OCI-LY3 (cell line): ENCODE measurements around the gene ACLY.
A peak's percentile ranks its signal among the peaks of the same experiment; 100 is the strongest.

Source experiments
- H2AFZ ChIP-seq: fragments of 200-600, 300-600 bp; shearing (Covaris generic); 2 replicates; pipeline ENCODE4 v1.6.0; 2014; ENCODE audit warnings: antibody characterized with exemption, low read depth, low read length
- H3K27ac ChIP-seq: fragments of 200-600, 300-600 bp; sonication (generic); 2 replicates; pipeline ENCODE4 v1.5.1; 2014; ENCODE audit warnings: mild to moderate bottlenecking, low read length, moderate library complexity, mixed read lengths
- H3K27me3 ChIP-seq: fragments of 200-600, 300-600 bp; sonication (generic); 2 replicates; pipeline ENCODE4 v1.6.1; 2014; ENCODE audit warnings: low read depth, low read length, mixed read lengths
- H3K36me3 ChIP-seq: fragments of 200-600, 300-600 bp; sonication (generic); replicated peaks from 2 replicates; pipeline ENCODE3; 2014; ENCODE audit warnings: low read depth, low read length, mixed read lengths
- H3K4me1 ChIP-seq: fragments of 300-600, 200-600 bp; sonication (generic); 2 replicates; pipeline ENCODE4 v1.6.1; 2014; ENCODE audit warnings: low read length, mixed read lengths
- H3K4me2 ChIP-seq: fragments of 200-600, 300-600 bp; sonication (generic); 2 replicates; pipeline ENCODE4 v1.6.1; 2014; ENCODE audit warnings: low read length, mixed read lengths
- H3K4me3 ChIP-seq: fragments of 300-600, 200-600 bp; sonication (generic); 2 replicates; pipeline ENCODE4 v1.5.1; 2014; ENCODE audit warnings: antibody characterized with exemption, mild to moderate bottlenecking, low read length, moderate library complexity
- H3K79me2 ChIP-seq: fragments of 300-600, 200-600 bp; shearing (Covaris generic); 2 replicates; pipeline ENCODE4 v1.6.1; 2014; ENCODE audit warnings: mild to moderate bottlenecking, low read length, mixed read lengths
- H3K9ac ChIP-seq: fragments of 300-600, 200-600 bp; shearing (Covaris generic); 2 replicates; pipeline ENCODE4 v1.6.0; 2014; ENCODE audit warnings: mild to moderate bottlenecking, low read length, moderate library complexity
- H3K9me3 ChIP-seq: fragments of 200-600, 300-600 bp; shearing (Covaris generic); 2 replicates; pipeline ENCODE4 v1.6.1; 2014; ENCODE audit warnings: low read length, mixed read lengths; ENCODE audit not compliant: insufficient read depth
- H4K20me1 ChIP-seq: fragments of 200-600, 300-600 bp; sonication (generic); 2 replicates; pipeline ENCODE4 v1.6.1; 2016; ENCODE audit warnings: low read length, mixed read lengths; ENCODE audit not compliant: insufficient read depth
- EZH2phosphoT487 ChIP-seq: fragments of 200-600 bp; shearing (Covaris generic); IDR thresholded peaks from 2 replicates; pipeline ENCODE4 v1.6.1; 2018; ENCODE audit warnings: antibody characterized with exemption, mixed run types, low read depth
- TF ChIP-seq, protein P1 (sequence below): fragments of 200-600, 300-600 bp; sonication (generic); IDR thresholded peaks from 2 replicates; pipeline ENCODE4 v1.5.1; 2014; ENCODE audit warnings: antibody characterized with exemption, low read length, low read depth

ACLY gene

DNA sequence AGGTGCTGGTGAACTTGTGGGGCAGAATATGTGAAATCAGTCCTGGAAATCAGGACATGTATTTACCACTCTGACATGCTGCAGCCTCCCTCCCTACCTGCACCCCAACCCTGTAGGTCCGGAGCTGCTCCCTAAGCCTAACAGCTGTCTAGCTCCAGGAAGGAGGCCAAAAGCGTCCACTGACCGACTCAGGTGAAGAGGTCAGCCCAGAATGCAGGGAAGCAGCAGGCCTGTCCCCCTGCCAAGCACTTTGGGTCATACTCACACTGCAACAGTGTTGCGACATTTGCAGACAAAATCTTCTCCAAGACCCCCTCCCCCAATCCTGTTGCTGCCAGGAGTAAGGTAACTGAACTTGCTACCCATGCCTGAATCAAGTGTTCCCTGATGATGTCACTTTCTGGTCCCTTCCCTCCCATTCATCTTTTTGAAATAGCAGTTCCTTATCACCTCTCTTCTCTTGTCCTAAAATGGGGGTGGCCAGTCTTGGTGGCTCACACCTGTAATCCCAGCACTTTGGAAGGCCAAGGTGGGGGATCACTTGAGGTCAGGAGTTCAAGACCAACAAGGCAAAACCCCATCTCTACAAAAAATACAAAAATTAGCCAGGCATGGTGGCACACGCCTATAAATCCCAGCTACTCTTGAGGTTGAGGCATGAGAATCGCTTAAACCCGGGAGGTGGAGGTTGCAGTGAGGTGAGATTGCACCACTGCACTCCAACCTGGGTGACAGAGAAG is 1.3 kb upstream of the ACLY start:
- Histone ChIP-seq H3K9me3 (no peaks in the 10 kb centered on the region), H3K4me2 (peak overlapping the region; percentile 95), H3K79me2 (peaks cover 38% of the 10 kb centered on the region), H3K36me3 (peaks cover 12% of the 10 kb centered on the region), H3K27me3 (no peaks in the 10 kb centered on the region), H4K20me1 (peaks cover 23% of the 10 kb centered on the region), H3K4me3 (peak overlapping the region; percentile 97), H3K27ac (no peak overlapping the region), H3K9ac (peak overlapping the region; percentile 82), H3K4me1 (peaks cover 16% of the 10 kb centered on the region), H2AFZ (no peak overlapping the region)
- TF ChIP-seq, protein P1, sequence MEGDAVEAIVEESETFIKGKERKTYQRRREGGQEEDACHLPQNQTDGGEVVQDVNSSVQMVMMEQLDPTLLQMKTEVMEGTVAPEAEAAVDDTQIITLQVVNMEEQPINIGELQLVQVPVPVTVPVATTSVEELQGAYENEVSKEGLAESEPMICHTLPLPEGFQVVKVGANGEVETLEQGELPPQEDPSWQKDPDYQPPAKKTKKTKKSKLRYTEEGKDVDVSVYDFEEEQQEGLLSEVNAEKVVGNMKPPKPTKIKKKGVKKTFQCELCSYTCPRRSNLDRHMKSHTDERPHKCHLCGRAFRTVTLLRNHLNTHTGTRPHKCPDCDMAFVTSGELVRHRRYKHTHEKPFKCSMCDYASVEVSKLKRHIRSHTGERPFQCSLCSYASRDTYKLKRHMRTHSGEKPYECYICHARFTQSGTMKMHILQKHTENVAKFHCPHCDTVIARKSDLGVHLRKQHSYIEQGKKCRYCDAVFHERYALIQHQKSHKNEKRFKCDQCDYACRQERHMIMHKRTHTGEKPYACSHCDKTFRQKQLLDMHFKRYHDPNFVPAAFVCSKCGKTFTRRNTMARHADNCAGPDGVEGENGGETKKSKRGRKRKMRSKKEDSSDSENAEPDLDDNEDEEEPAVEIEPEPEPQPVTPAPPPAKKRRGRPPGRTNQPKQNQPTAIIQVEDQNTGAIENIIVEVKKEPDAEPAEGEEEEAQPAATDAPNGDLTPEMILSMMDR = no peak
- no peak for TF ChIP-seq EZH2phosphoT487

GRCh38 chr17:41919165-41919817 is 540 bp upstream of the ACLY start:
- Histone ChIP-seq H3K4me2 (peak overlapping the region; percentile 95), H3K4me3 (peak overlapping the region; percentile 97), H3K27me3 (no peaks in the 10 kb centered on the region), H3K27ac (peak overlapping the region; percentile 59), H3K4me1 (peaks cover 16% of the 10 kb centered on the region), H2AFZ (peak overlapping the region; percentile 85), H3K36me3 (peaks cover 12% of the 10 kb centered on the region), H3K79me2 (peaks cover 45% of the 10 kb centered on the region), H3K9me3 (no peaks in the 10 kb centered on the region), H4K20me1 (peaks cover 30% of the 10 kb centered on the region), H3K9ac (peak overlapping the region; percentile 82)
- no peak for TF ChIP-seq EZH2phosphoT487

DNA sequence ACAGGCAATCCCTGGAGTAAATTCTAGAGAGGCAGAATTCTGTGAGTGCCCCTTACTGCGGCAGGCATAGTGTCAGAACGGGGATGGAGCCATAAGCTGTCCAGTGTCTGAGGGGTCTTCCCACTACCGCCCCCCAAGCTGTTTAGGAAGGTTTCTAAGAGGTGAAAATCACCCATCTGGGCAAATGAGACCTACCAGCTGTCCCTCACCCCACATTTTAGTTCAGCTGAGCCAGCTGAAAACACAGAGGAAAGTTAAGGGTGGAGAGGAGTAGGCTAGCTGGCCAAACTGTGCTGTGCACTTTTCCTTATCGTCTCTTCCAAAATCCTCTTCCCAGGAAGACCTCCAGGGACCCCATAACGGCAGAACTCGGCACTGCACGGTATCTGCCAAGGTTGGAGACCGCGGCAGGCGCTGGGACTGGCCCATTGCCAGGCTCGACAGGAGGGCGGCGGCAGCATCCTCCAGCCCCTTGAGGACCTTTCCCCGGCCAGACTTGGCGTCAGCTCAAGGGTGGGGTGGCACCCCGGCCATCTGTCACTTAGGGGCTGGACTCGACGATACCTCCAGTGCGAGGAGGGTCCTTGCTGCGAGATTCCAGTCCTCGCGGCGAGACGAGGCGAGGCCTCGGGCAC is 955 bp downstream of the ACLY start:
- peak overlapping the region; percentile 94 for H3K4me2 ChIP-seq
- H3K9ac ChIP-seq = peak overlapping the region; percentile 98
- peak overlapping the region; percentile 97 for H3K4me3 ChIP-seq
- peaks cover 60% of the 10 kb centered on the region for H3K79me2 ChIP-seq
- peak overlapping the region; percentile 73 for H3K27ac ChIP-seq
- H2AFZ ChIP-seq = no peak overlapping the region; the same call in 1 of the 2 replicates
- H3K4me1 ChIP-seq = peaks cover 16% of the 10 kb centered on the region
- TF ChIP-seq EZH2phosphoT487 = no peak
- TF ChIP-seq, protein P1 = no peak
- H4K20me1 ChIP-seq = peaks cover 45% of the 10 kb centered on the region
- H3K27me3 ChIP-seq = no peaks in the 10 kb centered on the region
- H3K9me3 ChIP-seq = no peaks in the 10 kb centered on the region
- peaks cover 25% of the 10 kb centered on the region for H3K36me3 ChIP-seq

- peaks cover 66% of the 10 kb centered on the region for H3K79me2 ChIP-seq
- H3K4me3 ChIP-seq = peak overlapping the region; percentile 97
- no peaks in the 10 kb centered on the region for H3K27me3 ChIP-seq
- H3K27ac ChIP-seq = no peak overlapping the region
- peak overlapping the region; percentile 94 for H3K4me2 ChIP-seq
- H3K4me1 ChIP-seq = peaks cover 16% of the 10 kb centered on the region
- H3K9me3 ChIP-seq = no peaks in the 10 kb centered on the region
- H3K36me3 ChIP-seq = peaks cover 31% of the 10 kb centered on the region
- H2AFZ ChIP-seq = no peak overlapping the region
- peaks cover 49% of the 10 kb centered on the region for H4K20me1 ChIP-seq
- peak overlapping the region; percentile 98 for H3K9ac ChIP-seq
- no peak for TF ChIP-seq EZH2phosphoT487
- TF ChIP-seq, protein P1 = no peak
Observed at GRCh38 chr17:41917192-41917591, 1.6 kb downstream of the ACLY start.
